HG03064 (cell line): ENCODE data around the gene CEP170.

Experiments
- ATAC-seq: cut with Tn5 transposase; IDR thresholded peaks from one replicate; pipeline ENCODE4 v1.9.1; 2021; ENCODE audit warnings: low read depth; ENCODE audit not compliant: unreplicated experiment

CEP170 gene

DNA sequence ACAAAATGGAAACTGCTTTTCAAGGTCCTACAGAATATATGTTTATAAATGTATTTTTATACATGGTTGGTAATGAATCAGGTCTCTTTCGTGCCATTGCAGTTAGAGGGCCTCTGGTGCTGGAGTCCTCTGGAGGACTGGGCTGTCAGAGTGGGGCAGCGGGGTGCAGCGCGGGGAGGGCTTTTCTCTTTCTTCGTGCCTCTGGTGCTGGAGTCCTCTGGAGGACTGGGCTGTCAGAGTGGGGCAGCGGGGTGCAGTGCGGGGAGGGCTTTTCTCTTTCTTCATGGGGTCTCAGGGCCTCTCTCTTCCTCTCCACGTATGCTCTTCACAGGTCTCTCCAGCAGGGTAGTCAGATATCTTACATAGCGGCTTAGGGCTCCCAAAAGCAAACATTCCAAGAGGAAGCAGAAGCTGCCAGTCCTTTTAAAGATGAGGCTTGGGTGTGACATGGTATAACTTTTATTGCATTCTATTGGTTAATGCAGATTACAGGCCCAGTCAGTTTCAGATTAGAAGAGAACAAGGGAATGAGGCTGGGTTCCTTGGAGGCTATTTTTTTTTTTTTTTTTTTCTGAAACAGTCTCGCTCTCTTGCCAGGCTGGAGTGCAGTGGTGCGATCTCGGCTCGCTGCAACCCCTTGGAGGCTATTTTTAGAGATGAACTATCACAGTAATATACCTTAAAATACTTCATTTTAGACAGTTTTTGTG, 13.8 kb upstream of the CEP170 start:
- ATAC-seq, result no peak

DNA sequence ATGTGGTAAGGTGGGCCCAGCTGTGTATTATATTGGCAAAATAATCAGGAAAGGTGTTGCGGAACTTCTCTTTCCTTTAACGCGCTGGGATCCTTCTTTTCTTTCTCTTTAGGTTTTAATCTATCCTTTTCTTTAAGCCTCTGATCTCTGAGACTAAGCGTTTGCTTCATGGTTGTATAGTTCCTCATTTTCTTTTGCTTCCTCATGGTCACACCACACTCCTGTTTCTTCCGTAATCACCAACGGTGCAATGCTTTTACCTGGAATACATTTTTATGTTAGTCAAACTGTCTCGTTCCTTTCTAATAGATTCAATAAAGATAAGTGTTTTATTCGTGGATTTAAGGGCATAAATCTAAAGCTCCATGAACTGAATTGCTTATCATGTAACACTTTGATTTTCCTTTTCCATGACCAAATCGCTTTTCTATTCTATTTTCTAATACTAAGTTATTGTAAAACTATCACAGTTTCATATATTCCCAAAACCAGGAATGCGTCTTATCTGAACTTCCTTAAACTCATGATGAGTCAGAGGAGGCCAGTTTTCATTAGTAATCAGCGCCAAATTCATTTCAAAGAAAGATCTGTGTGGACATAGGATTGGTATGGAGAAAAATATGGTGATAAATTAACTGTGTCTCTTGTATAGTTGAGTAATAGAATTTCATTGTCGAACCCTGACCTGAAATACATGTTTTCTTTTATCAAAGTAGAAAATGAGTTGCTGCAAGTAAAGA, 13.0 kb upstream of the CEP170 start:
- ATAC-seq, result no peak

DNA sequence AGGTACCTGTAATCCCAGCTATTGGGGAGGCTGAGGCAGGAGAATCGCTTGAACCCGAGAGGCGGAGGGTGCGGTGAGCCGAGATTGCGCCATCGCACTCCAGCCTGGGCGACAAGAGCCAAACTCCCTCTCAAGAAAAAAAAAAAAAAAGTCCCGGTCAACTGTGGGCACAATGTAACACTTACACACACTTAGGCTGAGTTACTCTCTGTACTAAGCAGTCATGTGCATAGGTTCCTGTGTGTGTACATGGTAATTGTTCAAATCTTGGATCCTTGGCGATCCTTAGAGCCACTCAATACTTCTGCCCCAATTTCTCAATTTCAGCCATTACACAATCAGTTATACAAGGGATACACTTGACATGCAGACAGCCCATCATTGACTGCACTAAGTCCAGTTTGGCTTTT, 12.4 kb upstream of the CEP170 start:
- no peak for ATAC-seq

DNA sequence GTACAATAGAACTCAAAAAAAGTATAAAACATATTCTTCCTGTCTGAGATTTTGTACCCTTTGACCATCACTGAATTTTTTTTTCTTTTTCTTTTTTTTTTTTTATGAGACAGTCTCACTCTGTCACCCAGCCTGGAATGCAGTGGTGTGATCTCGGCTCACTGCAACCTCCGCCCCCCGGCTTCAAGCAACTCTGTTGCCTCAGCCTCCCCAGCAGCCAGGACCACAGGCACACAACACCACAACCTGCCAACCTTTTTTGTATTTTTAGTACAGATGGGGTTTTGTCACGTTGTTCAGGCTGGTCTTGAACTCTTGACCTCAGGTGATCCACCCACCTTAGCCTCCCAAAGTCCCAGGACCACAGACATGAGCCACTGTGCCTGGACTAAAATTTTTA, 11.2 kb upstream of the CEP170 start:
- no peak for ATAC-seq

DNA sequence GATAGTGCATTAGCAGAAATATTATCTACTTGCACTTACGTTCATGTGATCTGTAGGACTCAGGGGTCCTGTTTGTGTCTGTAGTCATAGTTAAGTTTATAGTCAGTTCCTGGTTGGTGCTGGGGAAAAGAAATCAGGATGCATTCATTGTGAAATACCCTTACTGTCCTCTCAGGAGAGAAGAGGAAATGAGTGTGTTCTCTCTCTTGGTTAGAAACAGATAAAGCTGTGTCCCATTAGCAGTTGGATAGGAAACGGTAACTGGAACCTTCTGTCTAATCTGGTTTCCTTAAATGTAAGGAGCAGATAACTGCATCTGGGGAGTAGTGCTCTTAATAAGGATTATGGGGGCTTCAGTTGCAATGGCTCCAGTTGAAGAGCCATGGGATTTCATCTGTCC, 9.6 kb upstream of the CEP170 start:
- ATAC-seq, result no peak

DNA sequence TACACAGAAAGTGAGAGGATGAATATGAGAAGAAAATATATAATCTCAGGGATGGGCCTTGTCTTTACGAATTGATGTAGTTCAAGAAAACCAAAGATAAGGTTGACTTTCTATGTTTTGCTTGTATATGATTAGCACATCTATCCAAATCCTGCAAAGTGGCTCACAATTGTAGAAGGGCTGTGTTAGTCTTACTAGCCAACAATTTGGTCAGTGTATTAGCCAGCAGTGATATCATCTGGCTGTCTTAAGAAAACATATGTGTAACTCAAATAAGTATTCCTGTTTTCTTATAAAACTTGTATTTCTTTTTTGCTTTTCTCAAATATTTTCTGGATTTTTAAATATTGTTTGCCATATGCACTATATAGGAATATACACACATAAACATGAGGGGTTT, 6.3 kb upstream of the CEP170 start:
- ATAC-seq, result no peak

DNA sequence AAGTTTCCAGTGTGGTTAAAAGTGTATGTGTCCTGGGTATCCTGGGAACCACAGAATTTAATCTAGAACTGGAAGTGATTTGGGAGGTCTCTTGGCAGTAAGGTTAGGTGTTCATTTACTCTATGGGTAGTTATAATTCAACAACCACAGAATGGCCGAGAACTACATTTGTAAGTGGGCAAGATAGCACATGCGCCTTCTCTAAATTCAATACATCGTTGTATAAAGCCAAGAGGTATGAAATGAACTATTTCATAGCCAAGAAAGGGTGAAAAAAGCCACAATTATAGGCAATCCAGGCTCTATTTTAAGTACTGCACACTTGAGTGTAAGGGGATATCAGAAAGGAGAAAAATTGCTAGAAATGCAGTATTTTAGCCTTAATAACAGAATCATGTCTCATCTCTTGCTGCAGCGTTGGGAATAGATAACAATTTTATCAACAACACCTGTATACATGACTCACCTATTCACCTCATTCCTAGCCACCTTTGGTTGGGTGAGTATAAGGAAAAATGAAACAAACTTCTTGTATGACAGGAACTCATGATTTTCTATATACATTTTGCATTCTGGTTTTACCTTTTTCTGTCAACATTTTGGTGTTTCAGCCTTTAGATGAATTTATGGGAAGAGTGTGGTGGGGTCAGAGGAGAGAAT, 5.3 kb upstream of the CEP170 start:
- ATAC-seq, result no peak

DNA sequence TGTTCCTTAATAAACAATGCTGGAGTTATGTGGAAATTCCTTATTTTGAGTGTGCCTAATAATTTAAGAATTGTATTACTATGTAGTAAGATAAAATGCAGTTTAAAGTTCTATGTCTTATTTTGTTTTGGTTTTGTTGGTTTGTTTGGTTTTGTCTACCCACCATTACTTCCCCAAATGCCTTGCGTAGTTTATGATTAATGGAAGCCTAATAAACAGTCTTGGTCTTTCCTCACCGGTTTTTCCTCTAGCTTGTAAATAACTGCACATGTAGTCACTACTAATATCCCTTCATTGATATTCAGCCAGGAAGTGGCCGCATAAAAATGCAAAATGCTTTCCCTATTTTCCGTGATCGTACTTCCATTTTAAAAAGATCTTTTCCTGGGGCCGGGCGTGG, 3.6 kb upstream of the CEP170 start:
- ATAC-seq, result no peak

DNA sequence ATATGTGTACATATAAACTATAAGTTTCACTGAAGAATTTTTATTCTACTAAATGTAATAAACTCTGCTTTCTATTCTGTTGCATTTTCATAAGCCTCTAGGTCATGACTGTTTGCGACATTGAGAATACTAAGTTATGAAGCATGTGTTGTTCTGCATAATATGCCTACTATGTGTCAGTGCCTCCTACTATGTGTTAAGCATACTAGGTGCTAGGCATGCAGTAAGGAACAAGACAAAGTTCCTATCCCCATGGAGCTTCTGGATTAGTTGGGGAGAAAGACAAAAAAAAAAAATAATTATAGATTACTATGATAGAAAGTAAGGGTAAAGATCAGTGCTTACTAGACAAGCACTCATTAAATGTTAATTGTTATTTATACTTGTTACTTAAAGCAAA, 2.1 kb upstream of the CEP170 start:
- no peak for ATAC-seq

DNA sequence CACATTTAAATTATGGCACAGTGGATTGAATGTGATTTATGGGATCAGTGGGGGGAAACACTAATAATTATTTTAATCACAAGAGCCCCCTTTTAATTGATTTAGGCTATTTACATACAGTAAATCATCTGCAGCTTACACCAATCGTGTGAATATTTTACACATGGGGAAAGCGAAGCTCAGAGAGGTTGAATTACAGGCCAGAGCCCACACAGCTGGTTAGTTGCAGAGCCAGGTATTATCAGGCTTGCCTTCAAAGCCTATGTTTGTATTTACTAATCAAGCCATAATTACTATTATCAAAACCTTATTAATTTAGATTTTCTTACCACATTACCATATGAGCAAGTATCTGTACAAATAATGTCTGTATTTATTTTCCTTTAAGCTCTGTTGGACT, 1.5 kb upstream of the CEP170 start:
- ATAC-seq, result no peak

DNA sequence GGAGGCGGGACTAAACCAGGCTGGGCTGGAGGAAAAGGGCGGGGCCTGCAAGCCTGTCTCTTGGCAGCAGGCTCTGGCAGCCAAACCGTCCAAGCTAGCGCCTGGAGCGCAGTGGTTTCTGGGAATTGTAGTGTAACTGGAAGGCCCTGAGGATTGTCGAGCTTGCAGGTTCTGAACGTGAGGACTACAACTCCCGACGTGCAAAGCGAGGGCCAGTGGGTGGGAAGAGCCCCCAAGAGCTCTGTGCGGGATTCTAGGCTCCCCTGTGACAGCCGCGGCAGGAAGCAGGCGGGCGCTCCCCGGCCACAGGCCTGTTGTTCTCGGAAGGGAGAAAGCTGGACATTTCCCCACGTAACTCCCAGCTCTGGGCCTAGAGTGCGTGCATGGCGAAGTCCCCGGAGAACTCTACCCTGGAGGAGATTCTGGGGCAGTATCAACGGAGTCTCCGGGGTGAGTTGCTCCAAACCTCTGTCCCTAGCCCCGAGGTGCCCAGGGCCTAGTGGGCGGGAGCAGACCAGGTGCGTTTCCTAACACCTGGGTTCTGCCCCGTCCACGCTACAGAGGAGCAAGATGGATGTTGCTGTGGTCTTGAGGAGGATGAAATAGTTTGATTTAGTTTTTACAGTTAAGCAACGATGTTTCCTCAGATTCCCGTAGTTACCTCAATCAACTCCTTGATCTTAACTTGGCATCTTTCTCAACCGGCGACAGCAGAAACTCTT, 871 bp upstream of the CEP170 start, which contains the start of gene SDCCAG8:
Gene SDCCAG8 (plus strand): TSS at position 251 of the 722 bp plus-strand sequence. CDS start 133 bp downstream, at position 384.
- ATAC-seq, result peak; percentile 73

DNA sequence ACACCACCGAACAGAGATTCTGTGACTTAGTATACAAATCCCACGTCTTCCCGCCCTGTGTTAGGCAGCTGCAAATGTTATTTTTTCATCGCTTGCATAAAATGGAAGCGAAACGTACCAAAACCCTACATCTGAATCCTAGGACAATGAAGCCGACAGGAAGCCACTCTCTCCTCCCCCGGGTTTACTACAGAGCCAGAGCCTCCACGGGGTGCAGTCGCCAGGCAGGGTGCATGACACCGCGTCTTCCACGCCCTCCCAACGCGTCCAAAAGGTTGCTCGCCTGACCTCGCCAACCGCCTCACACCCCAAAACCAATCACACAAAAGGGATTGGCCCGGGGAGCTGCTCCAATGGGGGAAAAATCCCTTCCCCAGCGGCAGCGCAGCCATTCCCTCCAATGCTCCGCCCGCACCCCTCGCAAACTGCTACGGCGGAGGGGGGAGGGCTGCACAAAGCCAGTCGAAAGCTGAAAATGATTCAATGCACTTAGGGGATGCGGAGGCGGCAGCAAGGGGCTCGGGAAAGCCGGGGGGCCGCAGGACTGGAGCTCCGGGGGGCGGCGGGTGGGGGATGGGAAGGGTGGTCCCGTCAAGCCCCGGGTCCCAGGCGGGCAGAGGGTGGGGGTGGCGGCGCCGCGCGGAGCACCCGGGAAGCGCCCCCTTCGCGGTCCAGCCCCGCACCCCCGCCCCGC, 701 bp downstream of the CEP170 start:
- ATAC-seq, result peak; percentile 13

DNA sequence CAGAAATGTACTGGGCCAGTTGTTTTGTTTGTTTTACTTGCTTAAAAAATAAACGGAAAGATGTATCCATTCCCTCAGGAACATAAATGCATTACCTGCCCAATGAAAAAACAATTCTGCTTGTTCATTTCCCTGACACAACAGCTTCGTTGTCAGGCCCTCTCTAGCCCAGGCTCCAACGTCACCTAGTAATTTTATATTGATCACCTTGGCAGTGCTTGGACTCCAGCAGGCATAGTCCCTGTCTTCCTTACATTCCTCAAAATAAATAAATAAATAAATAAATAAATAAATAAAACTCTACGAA, 1.2 kb downstream of the CEP170 start:
- no peak for ATAC-seq

DNA sequence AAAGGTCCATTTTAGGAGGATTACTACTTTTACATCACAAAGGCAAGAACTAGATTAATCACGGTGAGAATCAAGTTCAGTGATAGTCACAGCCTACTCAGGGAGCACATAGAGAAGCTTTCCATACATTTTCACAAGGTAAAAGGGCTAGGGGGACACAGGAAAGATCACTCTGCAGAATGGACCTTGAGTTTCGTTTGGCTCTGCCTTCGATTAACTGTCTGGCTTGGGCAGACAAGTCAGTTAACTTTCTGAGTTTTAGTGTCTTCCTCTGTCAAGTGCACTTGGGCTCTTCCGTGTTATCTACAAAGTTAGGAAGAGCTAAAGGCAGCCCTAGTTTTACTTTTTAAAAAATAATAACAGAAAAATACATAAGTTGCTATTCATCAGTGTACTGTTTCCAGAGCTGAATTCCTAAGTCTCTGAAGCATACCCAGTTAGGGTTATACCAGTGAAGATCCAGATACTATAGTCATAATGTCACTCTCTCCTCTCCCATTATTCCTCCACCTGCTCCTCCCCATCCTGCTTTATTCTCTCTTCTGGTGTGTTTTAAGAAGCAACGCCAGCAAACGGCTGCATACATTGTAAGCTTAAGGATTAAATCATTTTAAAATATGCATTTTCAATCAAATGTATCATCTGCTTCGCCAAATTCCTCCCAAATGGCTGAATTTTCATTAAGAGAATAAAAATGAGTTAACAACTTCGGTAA, 1.7 kb downstream of the CEP170 start:
- no peak for ATAC-seq

DNA sequence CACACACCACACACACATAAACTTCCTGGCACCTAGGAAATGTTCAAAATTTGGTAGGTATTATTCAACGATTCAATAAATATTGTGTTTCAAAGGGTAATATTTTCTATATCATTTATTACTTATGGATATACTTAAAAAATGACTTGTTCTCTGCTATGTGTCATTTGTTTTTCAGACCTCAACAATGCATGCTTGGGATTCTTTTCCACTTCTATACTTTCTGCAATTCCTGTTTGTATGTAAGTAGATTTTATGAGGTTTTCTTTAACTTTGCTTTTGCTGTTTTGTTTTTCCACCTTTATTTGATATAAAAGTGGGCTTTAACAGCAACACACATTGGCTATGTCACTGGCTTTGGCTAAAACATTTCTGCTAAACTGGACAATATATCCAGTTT, 3.5 kb downstream of the CEP170 start:
- ATAC-seq, result no peak

DNA sequence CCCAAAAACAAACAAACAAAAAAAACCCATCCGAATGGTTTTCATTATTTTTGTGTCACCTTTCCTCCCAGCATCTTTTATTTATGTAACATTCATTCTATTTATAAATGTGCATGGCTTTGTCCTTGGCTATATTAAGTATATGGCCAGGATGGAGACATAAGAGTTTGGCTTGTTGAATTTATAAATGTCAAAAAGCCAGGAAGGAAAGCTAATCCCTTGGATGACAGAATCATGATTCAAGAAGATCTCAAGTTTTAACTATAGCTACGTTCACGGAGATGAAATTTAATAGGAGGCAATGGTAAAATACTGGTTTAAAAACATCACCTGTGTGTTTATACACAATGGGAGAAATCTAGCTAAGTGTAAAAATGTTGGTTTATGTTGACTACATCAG, 5.0 kb downstream of the CEP170 start:
- ATAC-seq, result no peak

DNA sequence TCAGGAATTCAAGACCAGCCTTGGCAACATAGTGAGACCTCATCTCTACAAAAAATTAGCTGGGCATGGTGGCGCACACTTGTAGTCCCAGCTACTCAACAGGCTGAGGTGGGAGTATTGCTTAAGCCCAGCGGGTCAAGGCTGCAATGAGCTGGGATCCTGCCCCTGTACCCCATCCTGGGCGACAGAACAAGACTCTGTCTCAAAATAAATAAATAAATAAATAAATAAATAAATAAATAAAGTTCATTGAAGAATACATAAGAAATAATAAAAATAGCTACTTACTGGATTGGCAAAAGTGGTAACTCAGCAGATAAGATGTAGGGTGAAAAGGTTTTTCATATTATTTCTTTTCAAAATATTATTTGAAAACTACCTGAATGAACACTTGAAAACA, 5.9 kb downstream of the CEP170 start:
- ATAC-seq, result no peak

DNA sequence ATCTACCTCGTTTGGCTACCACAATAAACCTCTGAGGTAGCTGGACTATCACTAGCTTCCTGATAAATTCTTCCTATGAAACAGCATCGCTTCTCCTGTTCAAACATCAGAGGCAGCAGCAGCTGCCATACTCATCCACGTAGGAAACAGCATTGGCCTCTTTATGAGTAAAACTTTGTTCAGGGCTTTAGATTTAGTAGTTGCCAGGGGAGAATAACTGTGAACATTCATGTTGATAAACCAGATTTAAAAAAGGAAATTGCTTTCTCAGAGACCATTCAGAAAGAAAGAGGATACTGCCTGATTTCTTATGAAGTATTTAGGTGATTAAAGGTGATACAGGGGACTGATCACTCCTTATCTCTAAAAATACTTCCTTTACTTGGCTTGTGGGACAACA, 7.2 kb downstream of the CEP170 start:
- ATAC-seq, result no peak

DNA sequence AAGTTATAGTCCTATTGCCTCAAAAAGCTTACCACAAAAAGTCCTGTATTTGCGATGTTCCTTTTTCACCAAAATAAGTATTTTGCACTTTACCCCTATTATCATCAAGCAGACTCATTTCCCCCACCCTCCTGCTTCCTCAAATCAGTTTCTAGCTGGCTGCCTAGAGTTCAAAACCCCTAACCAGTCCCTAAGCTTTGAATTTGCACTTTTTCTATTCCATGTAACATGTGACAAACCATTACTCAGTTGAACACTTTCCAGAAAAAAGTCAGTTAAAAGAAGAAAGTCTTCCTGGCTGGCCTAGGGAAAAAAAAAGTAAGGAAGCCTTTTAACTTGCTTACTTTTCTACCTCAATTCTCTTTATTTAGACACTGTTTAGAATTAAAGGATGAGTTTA, 8.2 kb downstream of the CEP170 start:
- no peak for ATAC-seq

DNA sequence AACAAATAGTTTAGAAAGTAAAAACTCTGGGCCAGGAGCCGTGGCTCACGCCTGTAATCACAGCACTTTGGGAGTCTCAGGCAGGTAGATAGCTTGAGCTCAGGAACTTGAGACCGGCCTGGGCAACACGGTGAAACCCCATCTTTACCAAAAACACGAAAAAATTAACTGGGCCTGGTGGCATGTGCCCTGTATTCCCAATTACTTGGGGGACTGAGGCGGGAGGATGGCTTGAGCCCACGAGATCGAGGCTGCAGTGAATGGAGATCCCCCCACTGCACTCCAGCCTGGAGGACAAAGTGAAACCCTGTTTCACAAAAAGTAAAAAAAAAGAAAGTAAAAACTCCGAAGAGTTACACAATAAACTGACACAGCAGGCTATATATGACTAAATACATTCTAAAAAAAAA, 10.6 kb downstream of the CEP170 start:
- peak; percentile 50 for ATAC-seq
